ENCODE data around the gene ERCC2.
"Not testable (repeated sequence)": the region's sequence is repeated elsewhere in the genome, so short reads cannot be mapped to it uniquely, and the experiment has no call there.

GRCh38 chr19:45410330-45410729, 40.0 kb upstream of the ERCC2 start:
- TF ChIP-seq POLR2AphosphoS5, CTCF (IDR thresholded peaks at IDR 0.05): not testable (repeated sequence)
